DMS53 (cell line): ENCODE data around the gene GPR183.
"Not testable (repeated sequence)": the region's sequence is repeated elsewhere in the genome, so short reads cannot be mapped to it uniquely, and the experiment has no call there.

Experiments
- DNase-seq: peaks from one replicate; lab custom pipeline; 2025; lab: John Stamatoyannopoulos, UW

GPR183 gene

GRCh38 chr13:99269627-99270241 lies 37.5 kb downstream of the GPR183 start:
- peak; percentile 40 for DNase-seq

- DNase-seq, result no peak
Measured at GRCh38 chr13:99268822-99269221, 38.4 kb downstream of the GPR183 start.

- DNase-seq, result no peak
Measured at GRCh38 chr13:99267927-99268326, 39.3 kb downstream of the GPR183 start.

GRCh38 chr13:99266827-99267226 lies 40.4 kb downstream of the GPR183 start:
- DNase-seq, result no peak

- peak; percentile 52 for DNase-seq
Measured at GRCh38 chr13:99265821-99266426, 41.3 kb downstream of the GPR183 start.

- no peak for DNase-seq
Measured at GRCh38 chr13:99265162-99265800, 41.9 kb downstream of the GPR183 start.

GRCh38 chr13:99264051-99264450 lies 43.1 kb downstream of the GPR183 start:
- DNase-seq, result no peak

- DNase-seq, result no peak
Measured at GRCh38 chr13:99263126-99263785, 43.9 kb downstream of the GPR183 start.

- no peak for DNase-seq
Measured at GRCh38 chr13:99261059-99261458, 46.1 kb downstream of the GPR183 start.

- DNase-seq, result no peak
Measured at GRCh38 chr13:99260216-99260615, 47.0 kb downstream of the GPR183 start.

- no peak for DNase-seq
Measured at GRCh38 chr13:99258946-99259345, 48.3 kb downstream of the GPR183 start.

GRCh38 chr13:99258210-99258860 lies 48.9 kb downstream of the GPR183 start, which contains the start of gene GPR18:
Gene GPR18 (minus strand): TSS chr13:99258379. CDS start chr13:99255872, 2,507 bp downstream.
- DNase-seq, result no peak

- DNase-seq, result no peak
Measured at GRCh38 chr13:99257291-99257690, 49.9 kb downstream of the GPR183 start.

- DNase-seq, result no peak
Measured at GRCh38 chr13:99256709-99257108, 50.5 kb downstream of the GPR183 start.

GRCh38 chr13:99256283-99256682 lies 50.9 kb downstream of the GPR183 start:
- no peak for DNase-seq

- no peak for DNase-seq
Measured at GRCh38 chr13:99255271-99255670, 51.9 kb downstream of the GPR183 start.

- no peak for DNase-seq
Measured at GRCh38 chr13:99254830-99255229, 52.4 kb downstream of the GPR183 start.

GRCh38 chr13:99251921-99252320 lies 55.3 kb downstream of the GPR183 start:
- no peak for DNase-seq

GRCh38 chr13:99250982-99251825 lies 56.0 kb downstream of the GPR183 start:
- no peak for DNase-seq

GRCh38 chr13:99249606-99250005 lies 57.6 kb downstream of the GPR183 start:
- DNase-seq, result not testable (repeated sequence)

GRCh38 chr13:99249178-99249577 lies 58.0 kb downstream of the GPR183 start:
- not testable (repeated sequence) for DNase-seq
